NCI-H2107 treated with DMSO at 0.1 percent for 48 hours (cell line): ENCODE results near the gene NAA10.
"Not testable (repeated sequence)": the region's sequence is repeated elsewhere in the genome, so short reads cannot be mapped to it uniquely, and the experiment has no call there.

Source experiments
- DNase-seq: peaks from one replicate; lab custom pipeline; 2025; ENCODE audit not compliant: unreplicated experiment; lab: John Stamatoyannopoulos, UW

NAA10 gene

GRCh38 chrX:153934762-153935325 lies at the start of gene NAA10:
TSS of gene NAA10 (minus strand) at chrX:153935037. CDS start at chrX:153934904, 133 bp downstream.
- peak; percentile 29 for DNase-seq

GRCh38 chrX:153983321-153983801 lies 48.5 kb upstream of the NAA10 start:
- no peak for DNase-seq

- no peak for DNase-seq
Observed at GRCh38 chrX:153981771-153982533, 47.1 kb upstream of the NAA10 start.

- no peak for DNase-seq
Observed at GRCh38 chrX:153981231-153981630, 46.4 kb upstream of the NAA10 start.

- not testable (repeated sequence) for DNase-seq
Observed at GRCh38 chrX:153980394-153980793, 45.6 kb upstream of the NAA10 start.

GRCh38 chrX:153974726-153975286 lies 40.0 kb upstream of the NAA10 start:
- no peak for DNase-seq

GRCh38 chrX:153974003-153974725 lies 39.3 kb upstream of the NAA10 start:
- no peak for DNase-seq

- DNase-seq: peak; percentile 27
Observed at GRCh38 chrX:153973127-153974002, 38.5 kb upstream of the NAA10 start.

GRCh38 chrX:153972368-153973126 lies 37.7 kb upstream of the NAA10 start, which contains the start of gene TMEM187:
TSS of gene TMEM187 (plus strand) at chrX:153972754. CDS start at chrX:153982063, 9,309 bp downstream.
- peak; percentile 71 for DNase-seq

GRCh38 chrX:153971450-153972367 lies 36.9 kb upstream of the NAA10 start, which contains the start of gene HCFC1:
TSS of gene HCFC1 (minus strand) at chrX:153971818. CDS start at chrX:153970840, 978 bp downstream.
- peak; percentile 84 for DNase-seq

GRCh38 chrX:153971124-153971449 lies 36.2 kb upstream of the NAA10 start:
- peak; percentile 53 for DNase-seq

GRCh38 chrX:153970357-153971123 lies 35.7 kb upstream of the NAA10 start:
- peak; percentile 49 for DNase-seq

- peak; percentile 44 for DNase-seq
Observed at GRCh38 chrX:153969904-153970356, 35.1 kb upstream of the NAA10 start.

GRCh38 chrX:153969125-153969903 lies 34.5 kb upstream of the NAA10 start:
- DNase-seq: no peak

GRCh38 chrX:153968754-153969124 lies 33.9 kb upstream of the NAA10 start:
- DNase-seq: peak; percentile 52

- DNase-seq: no peak
Observed at GRCh38 chrX:153968255-153968654, 33.4 kb upstream of the NAA10 start.
